NCI-H2196 treated with DMSO at 0.1 percent for 48 hours (cell line): ENCODE data around the gene GGCX.
A peak's percentile ranks its signal among the peaks of the same experiment; 100 is the strongest.

ENCODE experiments used
- DNase-seq: peaks from one replicate; lab custom pipeline; 2025; ENCODE audit not compliant: unreplicated experiment; lab: John Stamatoyannopoulos, UW

GGCX gene

GRCh38 chr2:85522090-85522647 lies 39.1 kb downstream of the GGCX start:
- DNase-seq: no peak

- DNase-seq: no peak
These were observed 44.5 kb downstream of the GGCX start for GRCh38 chr2:85516653-85517389.

- DNase-seq: no peak
These were observed 47.0 kb downstream of the GGCX start for GRCh38 chr2:85514323-85514722.

GRCh38 chr2:85511008-85511811 lies 50.1 kb downstream of the GGCX start:
- no peak for DNase-seq

- no peak for DNase-seq
These were observed 54.5 kb downstream of the GGCX start for GRCh38 chr2:85506768-85507181.

GRCh38 chr2:85505551-85506238 lies 55.6 kb downstream of the GGCX start:
- no peak for DNase-seq

- DNase-seq: peak; percentile 74
These were observed 56.5 kb downstream of the GGCX start for GRCh38 chr2:85504778-85505261.

GRCh38 chr2:85503851-85504777 lies 57.2 kb downstream of the GGCX start:
- DNase-seq: no peak

GRCh38 chr2:85503168-85503850 lies 58.0 kb downstream of the GGCX start:
- no peak for DNase-seq

- DNase-seq: no peak
These were observed 58.6 kb downstream of the GGCX start for GRCh38 chr2:85502720-85503119.

GRCh38 chr2:85501248-85501647 lies 60.0 kb downstream of the GGCX start:
- no peak for DNase-seq

GRCh38 chr2:85497944-85498630 lies 63.2 kb downstream of the GGCX start:
- no peak for DNase-seq

- DNase-seq: no peak
These were observed 64.9 kb downstream of the GGCX start for GRCh38 chr2:85496436-85496835.
